Kidney glomerular epithelial cell (primary cell): ENCODE data around the gene SEMA3B.
A peak's percentile ranks its signal among the peaks of the same experiment; 100 is the strongest.
"Not testable (repeated sequence)": the region's sequence is repeated elsewhere in the genome, so short reads cannot be mapped to it uniquely, and the experiment has no call there.

Experiments used
- DNase-seq: peaks from one replicate; lab custom pipeline; 2025; lab: John Stamatoyannopoulos, UW

The SEMA3B gene

DNA sequence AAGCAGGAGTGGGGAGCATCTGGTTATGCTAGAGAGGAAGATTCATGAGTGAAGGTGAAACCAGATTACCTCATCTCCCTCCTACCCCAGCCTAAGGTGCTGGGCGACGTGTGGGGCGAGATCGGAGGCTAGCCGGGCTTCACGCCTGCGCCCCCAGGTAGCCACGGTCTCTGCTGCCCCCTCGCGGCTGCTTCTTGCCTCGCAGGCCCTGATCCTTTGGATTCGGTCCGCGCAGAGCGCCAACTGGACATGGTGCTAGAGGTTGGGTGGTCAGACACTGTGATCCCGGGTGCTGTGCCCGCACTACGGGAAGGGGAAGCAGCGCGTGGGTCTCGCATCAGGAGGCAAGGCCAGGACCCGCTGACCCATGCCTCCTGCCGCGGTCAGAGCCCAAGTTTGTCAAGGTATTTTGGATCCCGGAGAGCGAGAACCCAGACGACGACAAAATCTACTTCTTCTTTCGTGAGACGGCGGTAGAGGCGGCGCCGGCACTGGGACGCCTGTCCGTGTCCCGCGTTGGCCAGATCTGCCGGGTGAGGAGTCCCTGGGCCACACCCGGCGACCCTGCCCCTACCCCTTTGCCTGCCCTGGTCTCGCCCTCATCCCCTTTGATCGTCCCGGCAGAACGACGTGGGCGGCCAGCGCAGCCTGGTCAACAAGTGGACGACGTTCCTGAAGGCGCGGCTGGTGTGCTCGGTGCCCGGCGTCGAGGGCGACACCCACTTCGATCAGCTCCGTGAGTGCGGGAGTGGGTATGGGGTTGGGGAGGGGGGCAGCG is 4.2 kb downstream of the SEMA3B start:
- peak; percentile 85 for DNase-seq

GRCh38 chr3:50273689-50274065 is 4.7 kb downstream of the SEMA3B start:
- DNase-seq = no peak

- DNase-seq = peak; percentile 33
Measured at GRCh38 chr3:50274371-50275104, 5.6 kb downstream of the SEMA3B start.

DNA sequence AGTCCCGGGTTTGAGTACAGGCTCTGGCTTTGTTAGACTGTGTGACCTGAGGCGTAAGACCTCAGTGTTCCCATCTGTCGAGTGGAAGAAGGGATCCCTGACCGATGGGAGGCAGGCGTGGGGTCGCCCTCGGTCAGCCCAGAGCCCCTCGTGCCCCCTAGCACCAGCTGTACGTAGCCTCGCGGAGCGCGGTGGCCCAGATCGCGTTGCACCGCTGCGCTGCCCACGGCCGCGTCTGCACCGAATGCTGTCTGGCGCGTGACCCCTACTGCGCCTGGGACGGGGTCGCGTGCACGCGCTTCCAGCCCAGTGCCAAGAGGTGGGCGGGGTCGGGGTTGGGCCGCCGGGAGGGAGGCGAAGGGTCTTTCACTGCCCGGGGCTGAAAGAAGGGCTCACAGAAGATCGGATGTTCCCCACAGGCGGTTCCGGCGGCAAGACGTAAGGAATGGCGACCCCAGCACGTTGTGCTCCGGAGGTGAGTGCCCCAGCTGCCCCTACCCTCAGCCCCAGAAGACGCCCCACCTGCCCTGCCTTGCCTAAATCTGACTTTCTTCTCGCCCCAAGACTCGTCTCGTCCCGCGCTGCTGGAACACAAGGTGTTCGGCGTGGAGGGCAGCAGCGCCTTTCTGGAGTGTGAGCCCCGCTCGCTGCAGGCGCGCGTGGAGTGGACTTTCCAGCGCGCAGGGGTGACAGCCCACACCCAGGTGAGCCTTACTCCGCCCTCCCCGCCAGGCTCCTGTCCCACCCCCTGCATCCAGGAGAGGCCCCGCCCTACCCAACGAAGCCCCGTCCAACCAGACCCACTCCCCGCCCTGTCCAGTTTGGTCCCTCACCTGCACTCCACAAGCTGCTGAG is 6.4 kb downstream of the SEMA3B start:
- no peak for DNase-seq

- DNase-seq = no peak
Measured at GRCh38 chr3:50275996-50276761, 7.2 kb downstream of the SEMA3B start.

DNA sequence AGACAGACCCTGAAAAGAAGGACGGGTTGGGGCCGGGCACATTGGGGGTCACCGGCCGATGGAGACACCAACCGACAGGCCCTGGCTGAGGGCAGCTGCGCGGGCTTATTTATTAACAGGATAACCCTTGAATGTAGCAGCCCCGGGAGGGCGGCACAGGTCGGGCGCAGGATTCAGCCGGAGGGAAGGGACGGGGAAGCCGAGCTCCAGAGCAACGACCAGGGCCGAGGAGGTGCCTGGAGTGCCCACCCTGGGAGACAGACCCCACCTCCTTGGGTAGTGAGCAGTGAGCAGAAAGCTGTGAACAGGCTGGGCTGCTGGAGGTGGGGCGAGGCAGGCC is 7.8 kb downstream of the SEMA3B start:
- DNase-seq = no peak

DNA sequence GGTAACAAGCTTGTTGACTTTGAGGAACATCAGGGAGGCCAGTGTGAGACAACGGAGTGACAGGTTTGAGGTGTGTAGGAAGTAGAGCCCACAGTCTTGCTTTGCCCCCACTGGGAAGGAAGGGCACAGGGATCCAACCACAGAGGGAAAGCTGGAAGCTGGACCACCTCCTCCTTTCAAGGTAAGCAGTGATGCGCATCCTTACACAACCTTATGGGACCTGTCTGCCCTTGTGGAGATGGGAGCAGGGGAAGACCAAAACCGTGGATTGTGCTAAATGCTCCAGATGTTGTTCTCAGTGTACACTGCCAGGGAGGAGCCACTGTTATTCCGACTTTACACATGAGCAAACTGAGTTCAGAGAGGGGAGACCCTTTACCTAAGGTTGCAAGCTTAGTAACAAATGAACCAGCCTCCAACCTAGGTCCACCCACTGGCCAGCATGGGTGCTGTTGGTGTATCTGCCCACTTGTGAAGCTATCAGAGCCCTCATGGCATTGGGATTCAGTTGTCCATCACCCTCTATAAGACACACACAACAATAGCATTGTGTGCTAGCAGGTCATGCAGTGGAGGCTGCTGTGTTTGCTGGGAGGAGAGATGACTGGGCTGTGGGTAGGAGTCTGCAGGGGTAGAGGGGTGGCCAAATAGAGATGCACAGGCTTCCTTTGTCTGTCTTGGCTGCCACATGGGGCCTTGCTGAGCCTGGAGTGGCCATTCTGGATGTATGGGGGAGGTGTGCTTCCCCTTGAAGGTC is 9.4 kb downstream of the SEMA3B start:
- DNase-seq = no peak

- no peak for DNase-seq
Measured at GRCh38 chr3:50278880-50279224, 9.9 kb downstream of the SEMA3B start, which contains the start of gene LSMEM2. LSMEM2 (plus strand) TSS chr3:50279087; CDS start chr3:50279114, 27 bp downstream.

DNA sequence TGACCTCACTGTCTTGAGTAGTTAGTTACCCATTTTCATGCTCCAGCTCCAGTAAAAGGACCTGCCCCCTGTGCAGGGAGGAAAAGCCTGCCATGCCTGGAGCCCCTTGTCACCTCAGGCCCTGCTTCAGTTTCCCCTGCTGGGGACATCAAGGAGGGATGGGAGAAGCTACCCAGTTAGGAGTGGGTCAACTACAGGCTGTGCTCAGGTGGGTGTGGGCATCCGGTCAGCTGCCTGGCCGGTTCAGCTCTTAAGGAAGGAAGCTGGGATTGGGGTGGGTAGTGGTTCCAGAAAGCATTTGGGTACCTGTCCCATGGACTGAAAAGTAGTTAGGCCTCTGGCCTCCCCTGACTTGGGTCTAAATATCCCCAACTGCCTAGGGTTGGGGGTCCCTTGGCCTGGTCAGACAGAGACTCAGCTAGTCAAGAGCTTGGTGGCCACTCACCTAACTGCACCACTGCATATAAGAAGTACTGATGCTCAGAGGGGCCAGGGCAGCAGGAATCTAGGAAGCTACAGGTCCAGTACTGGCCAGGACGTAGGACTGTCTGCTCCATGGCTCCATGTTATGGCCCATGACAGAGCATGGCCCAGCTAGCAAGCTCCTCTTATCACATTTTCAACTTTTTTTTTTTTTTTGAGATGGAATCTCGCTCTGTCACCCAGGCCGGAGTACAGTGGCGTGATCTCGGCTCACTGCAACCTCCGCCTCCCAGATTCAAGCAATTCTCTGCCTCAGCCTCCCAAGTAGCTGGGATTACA is 10.5 kb downstream of the SEMA3B start:
- DNase-seq = no peak

DNA sequence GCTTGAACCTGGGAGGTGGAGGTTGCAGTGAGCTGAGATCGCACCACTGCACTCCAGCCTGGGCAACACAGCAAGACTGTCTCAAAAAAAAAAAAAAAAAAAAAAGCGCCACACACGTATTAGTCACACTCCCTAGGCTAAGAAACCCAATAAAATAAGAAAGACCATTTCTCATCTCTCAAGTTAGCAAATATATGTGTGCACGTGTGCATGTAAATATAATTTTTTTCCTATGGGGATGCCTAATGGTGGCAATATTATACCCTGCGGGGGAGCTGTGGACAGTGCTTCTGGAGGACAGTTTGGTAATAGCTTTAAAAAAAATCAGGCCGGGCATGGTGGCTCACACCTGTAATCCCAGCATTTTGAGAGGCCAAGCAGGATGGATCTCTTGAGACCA is 15.2 kb downstream of the SEMA3B start:
- DNase-seq = not testable (repeated sequence)

GRCh38 chr3:50286322-50287227 is 17.6 kb downstream of the SEMA3B start:
- no peak for DNase-seq

- no peak for DNase-seq
Measured at GRCh38 chr3:50287262-50287661, 18.3 kb downstream of the SEMA3B start.

DNA sequence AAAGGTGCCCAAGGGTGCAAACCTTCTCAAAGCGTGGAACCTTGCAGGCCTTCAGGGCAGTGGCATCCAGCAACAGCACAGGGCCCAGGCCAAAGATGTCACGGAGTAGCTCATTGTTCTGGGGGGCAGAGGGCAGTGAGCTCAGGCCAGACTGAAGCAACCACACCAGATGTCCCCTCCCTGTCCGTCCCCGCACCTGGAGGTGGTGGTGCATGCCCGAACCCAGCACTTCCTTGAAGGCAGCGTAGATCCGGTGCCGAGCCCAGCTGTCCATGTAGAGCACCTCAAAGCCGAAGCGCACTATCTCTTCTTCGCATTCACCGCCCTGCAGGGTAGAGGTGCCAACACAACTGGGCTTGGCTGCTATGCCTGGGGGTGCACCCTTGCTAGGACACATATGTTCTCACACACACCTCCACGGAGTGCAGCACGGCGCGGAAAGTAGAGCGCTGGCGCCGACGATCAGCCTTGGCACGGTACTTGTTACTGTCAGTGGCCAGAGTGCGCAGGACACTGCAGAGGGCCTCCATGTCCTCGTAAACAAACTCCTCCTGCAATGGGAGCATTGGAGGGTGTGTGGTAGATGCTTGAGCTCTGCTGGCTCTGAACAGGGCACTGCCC is 19.6 kb downstream of the SEMA3B start:
- no peak for DNase-seq

- DNase-seq = no peak
Measured at GRCh38 chr3:50289130-50289529, 20.2 kb downstream of the SEMA3B start.

DNA sequence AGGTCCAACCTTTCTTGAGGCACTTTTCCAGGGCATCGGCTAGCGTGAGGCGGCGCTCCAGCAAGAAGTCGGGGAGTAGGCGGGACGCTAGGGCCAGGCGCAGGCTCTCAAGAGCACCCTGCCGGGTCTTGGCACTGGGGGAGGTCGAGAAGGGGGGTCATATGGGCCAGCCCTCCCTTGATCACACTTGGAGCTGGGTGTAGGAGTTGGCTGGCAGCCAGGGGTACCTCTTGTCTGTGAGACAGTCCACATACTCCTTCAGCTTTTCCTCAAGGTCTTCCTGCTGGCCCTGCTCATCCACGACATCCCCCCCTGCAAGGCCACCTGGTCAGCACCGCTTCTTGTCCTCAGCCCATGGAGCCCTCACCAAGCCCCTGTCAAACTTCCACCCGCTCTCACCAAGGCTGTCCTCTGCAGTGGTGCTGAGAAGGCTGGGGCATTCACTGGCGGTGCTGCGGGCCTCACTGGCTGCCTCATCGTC is 21.3 kb downstream of the SEMA3B start:
- no peak for DNase-seq

DNA sequence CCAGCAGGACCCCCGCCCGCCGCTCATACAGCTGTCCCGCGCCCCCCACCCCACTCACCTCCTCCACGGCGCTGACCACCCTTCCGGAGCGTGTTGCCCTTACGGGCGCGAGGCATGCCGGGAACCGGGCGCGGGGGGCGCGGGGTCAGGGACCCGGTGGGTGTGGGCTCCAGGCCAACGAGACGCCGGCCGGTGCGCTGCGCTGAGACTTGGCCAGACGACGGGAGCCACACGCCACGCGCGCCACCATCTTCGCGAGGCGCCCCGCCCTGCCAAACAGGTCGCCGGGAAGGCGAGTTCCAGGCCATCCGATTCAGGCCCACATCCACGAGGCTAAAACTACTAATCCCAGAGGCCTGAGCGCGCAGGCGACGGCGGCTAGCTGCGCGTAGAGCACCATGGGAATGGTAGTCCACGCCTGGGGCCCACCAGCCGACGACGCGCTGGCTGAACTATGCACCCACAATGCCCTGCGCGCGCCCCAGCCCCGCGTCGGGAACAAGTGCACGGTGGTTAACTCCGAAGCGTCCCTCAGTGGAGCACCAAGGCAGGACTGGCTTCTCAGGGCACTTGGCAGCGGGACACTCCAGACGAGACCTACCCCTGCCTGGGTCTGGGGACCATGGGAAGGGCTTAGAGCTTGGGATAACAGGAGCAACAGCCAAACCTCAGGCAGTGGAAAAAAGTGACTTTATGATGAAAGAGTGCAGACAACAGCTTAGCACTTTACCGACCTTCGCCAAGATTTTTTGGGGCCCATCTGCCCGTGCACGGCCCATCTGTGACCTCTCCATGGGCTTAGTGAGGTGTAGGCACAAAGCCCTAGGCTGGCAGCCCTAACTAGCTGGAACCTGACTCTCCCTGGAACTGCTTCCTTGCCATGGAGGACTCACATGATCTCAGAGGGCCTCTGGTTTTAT is 23.5 kb downstream of the SEMA3B start, which contains the start of gene IFRD2:
TSS of gene IFRD2 (minus strand) at position 271 of the 920 bp plus-strand sequence. CDS start at position 116, 155 bp downstream.
- DNase-seq = peak; percentile 98

GRCh38 chr3:50293079-50293801 is 24.3 kb downstream of the SEMA3B start:
- DNase-seq = no peak
